GM10266 (cell line): ENCODE measurements around the gene KCNA2.

Experiments used
- DNase-seq: peaks from one replicate; pipeline ENCODE4 v3.0.0; 2012; ENCODE audit errors: extremely low spot score
- TF ChIP-seq, protein P1 (sequence below): IDR thresholded peaks from 2 replicates; pipeline ENCODE4 v1.5.1; 2012; ENCODE audit warnings: mild to moderate bottlenecking, low read depth; ENCODE audit not compliant: control insufficient read depth, insufficient read depth; ENCODE audit errors: missing control alignments

Gene KCNA2

DNA sequence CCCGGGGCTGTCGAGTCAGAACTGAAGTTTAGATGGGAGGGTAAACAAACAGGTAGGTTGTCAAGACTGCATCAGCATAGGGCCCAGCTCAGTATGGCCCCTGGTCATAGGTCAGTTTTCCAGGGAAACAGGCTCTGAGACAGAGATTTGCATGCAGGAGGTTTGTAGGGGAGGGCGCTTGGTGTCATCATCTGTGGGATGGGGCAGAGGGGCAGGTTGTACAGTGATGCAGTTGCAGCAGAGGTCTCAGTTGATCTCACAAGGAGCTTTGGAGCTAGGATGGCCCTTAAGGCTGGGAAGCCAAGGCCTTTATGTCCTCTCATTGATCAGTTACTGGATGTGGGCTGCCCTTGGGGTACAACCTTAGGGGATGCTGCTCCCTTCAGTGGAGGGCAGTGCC, 48.7 kb downstream of the KCNA2 start:
- DNase-seq: no peak
- TF ChIP-seq, protein P1, sequence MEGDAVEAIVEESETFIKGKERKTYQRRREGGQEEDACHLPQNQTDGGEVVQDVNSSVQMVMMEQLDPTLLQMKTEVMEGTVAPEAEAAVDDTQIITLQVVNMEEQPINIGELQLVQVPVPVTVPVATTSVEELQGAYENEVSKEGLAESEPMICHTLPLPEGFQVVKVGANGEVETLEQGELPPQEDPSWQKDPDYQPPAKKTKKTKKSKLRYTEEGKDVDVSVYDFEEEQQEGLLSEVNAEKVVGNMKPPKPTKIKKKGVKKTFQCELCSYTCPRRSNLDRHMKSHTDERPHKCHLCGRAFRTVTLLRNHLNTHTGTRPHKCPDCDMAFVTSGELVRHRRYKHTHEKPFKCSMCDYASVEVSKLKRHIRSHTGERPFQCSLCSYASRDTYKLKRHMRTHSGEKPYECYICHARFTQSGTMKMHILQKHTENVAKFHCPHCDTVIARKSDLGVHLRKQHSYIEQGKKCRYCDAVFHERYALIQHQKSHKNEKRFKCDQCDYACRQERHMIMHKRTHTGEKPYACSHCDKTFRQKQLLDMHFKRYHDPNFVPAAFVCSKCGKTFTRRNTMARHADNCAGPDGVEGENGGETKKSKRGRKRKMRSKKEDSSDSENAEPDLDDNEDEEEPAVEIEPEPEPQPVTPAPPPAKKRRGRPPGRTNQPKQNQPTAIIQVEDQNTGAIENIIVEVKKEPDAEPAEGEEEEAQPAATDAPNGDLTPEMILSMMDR: no peak

DNA sequence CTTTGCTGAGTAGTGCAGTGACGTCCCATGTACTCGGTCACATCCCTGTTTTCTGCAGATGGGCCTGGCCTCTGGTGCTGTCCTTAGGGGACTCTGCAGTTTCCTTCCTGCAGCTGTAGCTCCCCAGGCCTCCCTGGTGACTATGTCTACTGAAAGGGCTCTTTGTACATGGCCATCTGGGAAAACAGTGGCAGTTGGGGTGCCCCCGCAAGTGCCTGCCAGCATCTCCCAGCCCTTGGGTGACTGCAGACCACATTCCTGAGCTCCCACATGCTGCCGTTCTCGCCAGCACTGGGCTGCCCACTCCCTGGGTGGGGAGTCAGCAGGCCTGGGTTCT, 49.7 kb downstream of the KCNA2 start:
- peak; percentile 35 for DNase-seq
- TF ChIP-seq, protein P1: no peak

DNA sequence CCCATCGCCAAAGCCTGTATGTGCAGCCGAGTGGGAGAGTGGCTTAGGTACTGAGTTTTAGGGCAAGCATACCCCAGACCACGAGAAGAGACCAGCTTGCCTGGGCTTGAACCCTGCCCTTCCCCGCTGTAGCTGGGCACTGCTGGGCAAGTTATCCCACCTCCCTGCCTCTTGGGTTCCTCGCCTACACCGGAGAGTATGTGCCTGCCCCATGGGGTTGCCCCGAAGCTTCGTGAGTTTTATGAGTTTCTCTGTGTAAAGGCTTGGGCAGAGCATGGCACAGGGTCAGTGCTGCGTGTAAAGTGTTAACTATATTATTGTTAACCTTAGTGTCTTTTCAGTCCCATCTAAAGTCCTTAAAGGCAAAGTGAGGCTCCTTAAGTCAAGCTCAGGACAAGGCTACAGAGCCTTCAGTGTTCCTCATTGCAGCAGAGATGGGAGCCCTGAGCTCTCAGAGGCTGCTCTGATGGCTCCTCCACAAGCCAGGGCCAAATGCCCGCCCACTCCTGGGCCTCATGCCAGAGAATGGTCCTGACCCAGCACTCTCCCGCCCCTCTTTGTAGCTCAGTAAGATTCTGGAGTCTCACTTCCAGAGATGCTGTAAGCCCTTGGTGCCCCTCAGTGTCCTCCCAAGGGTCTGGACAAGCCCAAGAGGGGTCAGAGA, 50.2 kb downstream of the KCNA2 start:
- no peak for DNase-seq
- TF ChIP-seq, protein P1: no peak

DNA sequence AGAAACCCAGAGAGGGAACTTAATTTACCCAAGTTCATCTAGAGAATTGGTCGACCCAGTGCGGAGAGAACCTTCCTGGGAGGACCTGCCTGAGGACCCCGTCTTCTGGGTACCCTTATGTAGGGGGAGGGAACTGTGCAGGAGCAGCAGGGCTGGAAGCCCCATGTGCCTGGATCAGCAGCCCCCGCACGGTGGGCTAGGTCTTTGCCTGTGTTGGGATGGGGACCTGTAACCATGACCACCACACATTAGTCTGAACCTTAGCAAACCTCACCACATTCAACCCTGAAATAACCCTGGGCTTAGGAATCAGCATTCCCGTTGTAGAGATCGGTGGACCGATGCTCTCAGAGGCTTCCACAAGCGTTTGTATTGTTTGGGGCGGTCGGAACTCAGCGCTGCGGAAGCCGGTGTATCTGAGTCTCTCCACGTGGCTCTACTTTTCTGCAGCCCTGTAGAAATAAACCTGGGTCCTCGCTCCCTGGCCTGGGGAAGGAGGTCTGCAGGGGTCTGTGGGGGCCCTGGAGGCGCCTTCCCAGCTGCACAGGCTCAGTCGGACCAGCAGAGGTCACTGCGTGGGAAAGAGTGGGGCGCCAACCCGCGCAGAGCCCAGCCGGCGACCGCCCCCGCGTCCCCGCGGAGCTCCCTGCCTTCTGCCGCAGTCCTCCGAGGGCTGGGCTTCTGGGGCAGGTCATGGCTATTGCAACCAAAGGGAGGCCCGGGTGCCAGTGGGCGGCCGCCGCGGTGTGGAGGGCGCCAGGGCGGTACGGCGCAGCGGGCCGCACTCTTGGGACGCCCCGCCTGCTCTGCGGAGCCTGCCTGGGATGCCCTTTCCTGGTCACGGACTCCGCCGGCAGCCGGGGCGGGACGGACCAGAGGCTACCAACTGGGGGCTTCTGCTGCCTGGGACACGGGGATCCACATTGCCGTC, 51.0 kb downstream of the KCNA2 start:
- TF ChIP-seq, protein P1: peak; percentile 66
- DNase-seq: peak; percentile 62

DNA sequence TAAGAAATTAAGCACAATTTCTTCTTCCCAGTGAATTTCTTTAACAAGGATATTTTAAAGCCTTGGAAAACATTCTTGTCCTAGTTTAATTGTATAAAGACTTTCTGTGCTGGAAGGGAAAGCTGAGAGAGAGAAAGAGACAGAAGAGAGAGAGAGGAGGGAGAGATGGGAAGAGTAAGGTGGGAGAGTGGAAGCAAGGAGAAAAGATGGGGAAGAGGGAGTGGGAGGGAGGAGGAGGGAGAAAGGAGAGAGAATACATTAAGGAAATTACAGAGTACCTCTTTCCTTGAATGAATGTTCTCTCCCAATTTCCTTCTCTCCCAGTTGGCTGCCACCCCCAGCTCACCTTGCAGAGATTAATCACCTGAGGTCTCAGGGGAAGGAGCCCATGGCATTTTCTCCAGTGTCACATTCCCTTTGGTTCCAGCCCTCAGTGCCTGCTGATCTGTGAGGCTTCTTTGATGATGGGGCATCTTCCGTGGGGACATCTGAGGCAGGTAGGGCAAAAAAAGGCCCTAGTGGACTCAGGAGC, 54.8 kb downstream of the KCNA2 start:
- no peak for DNase-seq
- TF ChIP-seq, protein P1: no peak

DNA sequence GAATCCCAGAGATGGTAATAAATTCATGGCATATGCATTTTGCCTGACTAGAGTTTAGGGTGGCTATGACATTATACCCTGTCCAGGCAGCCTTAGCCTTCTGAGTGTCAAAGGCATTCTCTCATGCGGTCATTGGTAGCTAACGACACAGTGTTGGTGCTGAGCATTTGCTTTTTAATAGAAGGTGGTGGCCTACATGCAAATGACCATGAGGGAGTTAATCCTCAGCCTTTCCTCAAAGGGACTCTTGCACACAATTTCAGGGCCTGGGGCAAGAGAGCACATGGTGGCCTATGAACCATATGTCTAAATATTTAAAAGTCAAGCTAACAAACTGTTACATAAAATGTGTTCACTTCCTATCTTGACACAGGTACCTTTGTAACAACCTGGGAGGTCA, 56.3 kb downstream of the KCNA2 start:
- no peak for DNase-seq
- TF ChIP-seq, protein P1: no peak

DNA sequence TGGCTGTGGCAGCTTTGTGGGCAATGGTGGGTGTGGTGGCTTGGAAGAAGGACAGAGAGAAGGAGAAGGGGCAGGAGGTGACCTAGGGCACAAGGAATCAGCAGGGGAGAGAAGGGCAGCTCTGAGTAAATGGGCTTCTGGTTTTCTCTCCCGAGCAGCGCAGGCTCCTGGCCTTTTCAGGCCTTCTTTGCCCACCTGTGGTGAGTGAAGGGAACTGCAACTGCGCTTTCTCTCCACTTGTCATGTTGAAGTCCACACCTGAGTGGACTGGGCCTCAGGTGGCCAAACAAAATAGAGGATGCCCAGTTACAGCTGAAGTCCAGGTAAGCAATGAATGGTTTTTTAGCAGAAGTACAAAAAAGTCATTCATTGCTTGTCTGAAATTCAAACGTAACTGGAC, 57.8 kb downstream of the KCNA2 start:
- TF ChIP-seq, protein P1: peak; percentile 32
- DNase-seq: no peak
